Forelimb muscle (tissue), 1 donor: ENCODE data around the gene SND1. TPM values are rescaled to one million over a fixed set of nuclear protein-coding genes. Genes with fewer than 3 reads are reported as not detected.

Experiments
- DNase-seq: peaks from one replicate; pipeline ENCODE4 v3.0.0-alpha.2; 2013; ENCODE audit warnings: low read depth
- polyA plus RNA-seq: library from polyadenylated mRNA; unstranded; fragments of 120-200 nt; gene quantifications from one replicate; pipeline ENCODE4 v1.2.1, GENCODE V29; 2013; ENCODE audit not compliant: insufficient read length

Gene SND1
- polyA plus RNA-seq, 1 donor: 95.0 TPM

DNA sequence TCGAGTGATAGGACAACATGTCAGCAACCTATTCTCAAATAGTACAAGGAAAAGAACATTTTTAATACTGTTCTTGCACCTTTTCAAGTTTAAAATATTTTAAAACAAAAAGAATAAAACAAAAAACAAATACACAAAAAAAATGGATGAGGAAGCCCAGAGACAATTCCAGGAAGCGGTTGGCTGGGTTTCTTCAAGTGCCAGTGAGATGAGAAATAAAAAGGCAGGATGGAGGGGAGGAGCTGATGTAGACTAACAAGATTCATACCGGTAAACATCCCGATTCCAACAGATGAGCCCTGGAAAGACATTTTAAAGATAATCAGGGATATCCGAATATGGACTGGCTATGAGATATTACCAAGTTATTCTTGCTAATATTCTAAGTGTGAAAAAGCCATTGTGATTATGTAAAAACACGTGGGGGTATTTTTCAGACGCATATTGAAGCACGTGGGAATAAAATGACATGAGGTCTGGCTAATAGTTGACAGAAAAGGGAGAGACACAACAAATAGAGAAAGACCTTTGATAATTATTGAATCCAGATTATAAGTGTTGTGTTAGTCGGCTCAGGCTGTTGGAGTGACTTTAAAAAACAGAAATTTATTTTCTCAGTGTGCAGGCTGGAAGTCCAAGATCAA is 480.6 kb downstream of the SND1 start:
- no peak for DNase-seq

GRCh38 chr7:128135159-128135514 is 483.1 kb downstream of the SND1 start:
- no peak for DNase-seq

DNA sequence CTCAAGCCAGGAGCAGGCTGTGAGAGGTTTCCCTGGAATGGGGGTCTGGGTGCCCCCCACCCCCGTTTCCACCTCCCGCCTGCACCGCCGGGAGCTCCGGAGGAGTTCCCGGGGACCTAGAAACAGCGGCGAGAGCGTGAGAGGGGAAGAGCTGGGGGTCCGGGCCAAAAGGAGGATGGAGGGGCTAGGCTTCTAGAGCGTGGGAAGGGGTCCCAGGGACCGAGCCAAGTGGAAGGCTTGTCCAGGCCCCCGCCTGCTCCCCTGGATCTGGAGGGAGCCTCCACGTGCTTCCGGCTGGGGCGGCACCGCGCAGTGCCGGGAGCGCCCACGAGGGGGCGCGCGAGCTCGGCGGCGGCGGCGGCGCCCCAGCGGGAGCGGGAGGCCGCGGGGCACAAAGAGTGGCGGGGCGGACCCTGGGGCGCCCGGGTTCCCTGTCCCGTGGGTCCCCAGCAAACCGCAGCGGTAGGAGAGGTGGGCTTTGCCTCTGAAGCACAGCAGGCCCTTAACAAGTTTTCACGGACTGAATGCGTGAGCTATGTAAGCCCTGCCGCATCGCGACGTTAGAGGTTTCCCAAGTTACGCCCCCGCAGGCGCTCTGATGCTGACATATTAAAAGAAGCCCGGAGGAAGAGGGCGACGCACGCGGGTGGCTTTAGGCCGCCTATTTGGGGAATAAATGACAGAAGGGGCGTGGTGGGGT is 483.7 kb downstream of the SND1 start:
- DNase-seq: no peak

- no peak for DNase-seq
Measured at GRCh38 chr7:128136215-128136597, 484.2 kb downstream of the SND1 start.

DNA sequence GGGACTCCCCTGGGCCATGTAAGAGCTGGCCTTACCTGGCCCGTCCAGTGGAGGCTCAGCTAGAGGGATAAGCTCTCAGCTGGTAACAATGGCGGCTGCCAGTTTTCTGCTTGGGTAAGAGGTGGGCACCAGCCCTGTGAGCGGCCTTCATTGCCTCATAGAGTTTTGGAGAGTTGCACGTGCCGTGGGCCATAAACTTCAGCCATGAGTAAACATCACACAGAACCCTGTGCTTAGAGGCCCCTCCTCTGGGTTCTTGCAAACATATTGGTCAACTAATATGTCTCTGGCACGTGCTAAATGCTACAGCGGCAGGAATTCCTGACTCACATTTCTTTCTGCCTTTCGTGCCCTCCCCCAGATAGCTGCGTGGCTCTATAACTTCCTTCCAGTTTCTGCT is 485.2 kb downstream of the SND1 start:
- DNase-seq: no peak

- no peak for DNase-seq
Measured at GRCh38 chr7:128139406-128139805, 487.4 kb downstream of the SND1 start.

- no peak for DNase-seq
Measured at GRCh38 chr7:128141683-128142195, 489.7 kb downstream of the SND1 start.

Other genes with a start within 250 kb of the SND1 start
- 7.8 TPM for gene GCC1, start 66.6 kb upstream of the SND1 start, polyA plus RNA-seq
- gene ARF5, start 63.8 kb upstream of the SND1 start, polyA plus RNA-seq: 122 TPM
- 0.10 TPM for gene FSCN3, start 58.5 kb upstream of the SND1 start, polyA plus RNA-seq
- not detected for gene PAX4, start 34.1 kb upstream of the SND1 start, polyA plus RNA-seq